GM21619 (cell line): ENCODE measurements around the gene KCTD15.

Source experiments
- ATAC-seq: cut with Tn5 transposase; IDR thresholded peaks from one replicate; pipeline ENCODE4 v1.9.1; 2021; ENCODE audit not compliant: unreplicated experiment

Gene KCTD15

GRCh38 chr19:33771384-33772101 is 25.1 kb upstream of the KCTD15 start:
- peak; percentile 44 for ATAC-seq

- no peak for ATAC-seq
Observed at GRCh38 chr19:33772102-33772857, 24.4 kb upstream of the KCTD15 start.

GRCh38 chr19:33772858-33773180 is 23.9 kb upstream of the KCTD15 start:
- no peak for ATAC-seq

GRCh38 chr19:33773704-33774624 is 22.7 kb upstream of the KCTD15 start:
- no peak for ATAC-seq

- no peak for ATAC-seq
Observed at GRCh38 chr19:33774751-33775150, 21.9 kb upstream of the KCTD15 start.

GRCh38 chr19:33775731-33776487 is 20.8 kb upstream of the KCTD15 start:
- no peak for ATAC-seq

- ATAC-seq, result no peak
Observed at GRCh38 chr19:33777351-33777750, 19.3 kb upstream of the KCTD15 start.

- no peak for ATAC-seq
Observed at GRCh38 chr19:33777753-33778088, 18.9 kb upstream of the KCTD15 start.

- peak; percentile 71 for ATAC-seq
Observed at GRCh38 chr19:33778089-33778791, 18.4 kb upstream of the KCTD15 start.

GRCh38 chr19:33779849-33780248 is 16.8 kb upstream of the KCTD15 start:
- ATAC-seq, result no peak

- ATAC-seq, result no peak
Observed at GRCh38 chr19:33780251-33780650, 16.4 kb upstream of the KCTD15 start.

GRCh38 chr19:33780746-33781145 is 15.9 kb upstream of the KCTD15 start:
- no peak for ATAC-seq

GRCh38 chr19:33781415-33781935 is 15.2 kb upstream of the KCTD15 start:
- ATAC-seq, result no peak

- ATAC-seq, result no peak
Observed at GRCh38 chr19:33781996-33782395, 14.7 kb upstream of the KCTD15 start.

GRCh38 chr19:33784432-33784831 is 12.2 kb upstream of the KCTD15 start:
- ATAC-seq, result no peak

- no peak for ATAC-seq
Observed at GRCh38 chr19:33785795-33786194, 10.9 kb upstream of the KCTD15 start.

GRCh38 chr19:33788676-33789075 is 8.0 kb upstream of the KCTD15 start:
- ATAC-seq, result no peak

GRCh38 chr19:33789344-33789743 is 7.3 kb upstream of the KCTD15 start:
- no peak for ATAC-seq

GRCh38 chr19:33794683-33795369 is 1.8 kb upstream of the KCTD15 start:
- no peak for ATAC-seq
